ENCODE measurements around the gene FGFBP2.
A peak's percentile ranks its signal among the peaks of the same experiment; 100 is the strongest.
"Not testable (repeated sequence)": the region's sequence is repeated elsewhere in the genome, so short reads cannot be mapped to it uniquely, and the experiment has no call there.

The FGFBP2 gene

DNA sequence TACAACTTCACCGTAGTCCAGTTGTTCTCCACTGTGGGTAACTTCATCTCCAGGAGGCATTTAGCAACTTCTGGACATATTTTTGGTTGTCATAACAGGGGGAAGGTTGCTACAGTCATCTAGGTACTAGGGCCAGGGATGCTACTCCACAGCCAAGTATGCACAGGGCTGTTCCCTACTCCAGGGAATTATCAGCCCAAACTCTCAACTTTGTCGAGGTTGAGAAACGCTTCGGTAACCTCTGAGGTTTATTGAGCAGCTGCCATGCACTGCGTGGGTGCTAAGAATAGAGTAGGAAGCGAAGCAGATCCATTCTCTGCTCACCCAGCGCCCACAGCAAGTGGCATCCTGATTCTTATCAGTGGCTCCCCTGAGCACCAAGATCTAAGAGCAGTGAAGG is 32.7 kb downstream of the FGFBP2 start:
- DNase-seq (ENCODE audit: low read depth, low spot score): no peak

GRCh38 chr4:15929540-15929939 is 33.4 kb downstream of the FGFBP2 start:
- no peak for DNase-seq (ENCODE audit: low read depth, low spot score)

GRCh38 chr4:15928883-15929282 is 34.1 kb downstream of the FGFBP2 start:
- no peak for DNase-seq (ENCODE audit: low read depth, low spot score)

DNA sequence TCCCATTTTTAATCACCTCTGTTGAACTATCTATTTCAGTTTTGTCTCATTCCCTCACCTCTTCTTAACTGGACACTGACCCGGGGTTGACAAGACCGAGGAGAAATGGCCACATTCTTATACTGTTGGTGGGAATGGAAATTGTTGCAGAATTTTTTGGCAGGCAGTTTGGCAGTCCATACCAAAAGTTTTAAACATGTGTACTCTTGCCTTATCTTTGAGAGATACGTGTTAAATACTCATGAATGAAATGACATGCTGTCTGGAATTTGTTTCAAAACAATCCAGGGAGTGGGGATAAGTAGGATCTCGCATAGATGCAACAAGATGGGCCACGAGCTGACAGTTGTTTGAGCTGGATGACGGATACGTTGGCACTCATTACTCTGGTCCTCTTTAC is 36.5 kb downstream of the FGFBP2 start:
- DNase-seq (ENCODE audit: low read depth, low spot score): no peak

DNA sequence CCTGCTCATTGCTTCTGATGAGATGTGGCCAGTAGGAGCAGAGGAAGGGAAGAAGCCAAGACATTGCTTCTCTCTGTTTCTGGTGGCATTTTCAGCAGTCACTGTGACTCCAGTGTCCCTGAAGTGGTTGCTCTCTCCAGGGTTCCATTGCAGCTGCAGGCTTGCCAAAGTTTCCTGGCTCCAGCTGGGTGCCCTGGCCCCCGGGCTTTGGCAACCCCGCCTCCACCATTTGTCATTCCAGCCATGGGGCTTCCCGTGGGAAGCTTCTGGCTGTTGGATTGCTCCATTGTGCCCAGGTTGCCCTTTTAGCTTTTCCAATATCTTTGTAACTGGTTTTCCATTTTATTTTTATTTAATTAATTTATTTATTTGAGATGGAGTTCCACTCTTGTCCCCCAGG is 37.1 kb downstream of the FGFBP2 start:
- no peak for DNase-seq (ENCODE audit: low read depth, low spot score)

DNA sequence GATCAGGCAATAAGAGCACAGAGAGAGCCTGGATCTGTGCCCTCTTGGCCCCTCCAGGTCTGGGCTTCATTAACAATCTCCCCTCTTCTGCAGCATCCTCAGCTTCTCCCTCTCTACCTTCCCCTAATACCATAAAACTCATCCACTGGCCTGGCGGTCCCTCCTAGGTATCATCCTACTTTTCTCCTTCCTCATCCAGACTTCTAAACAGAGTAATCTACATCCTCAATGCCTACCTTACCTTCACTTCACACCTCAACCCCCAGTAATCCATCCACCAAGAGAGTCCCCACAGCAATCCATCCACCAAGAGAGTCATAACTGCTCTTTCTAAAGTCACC is 41.4 kb downstream of the FGFBP2 start:
- DNase-seq (ENCODE audit: low read depth, low spot score): no peak

DNA sequence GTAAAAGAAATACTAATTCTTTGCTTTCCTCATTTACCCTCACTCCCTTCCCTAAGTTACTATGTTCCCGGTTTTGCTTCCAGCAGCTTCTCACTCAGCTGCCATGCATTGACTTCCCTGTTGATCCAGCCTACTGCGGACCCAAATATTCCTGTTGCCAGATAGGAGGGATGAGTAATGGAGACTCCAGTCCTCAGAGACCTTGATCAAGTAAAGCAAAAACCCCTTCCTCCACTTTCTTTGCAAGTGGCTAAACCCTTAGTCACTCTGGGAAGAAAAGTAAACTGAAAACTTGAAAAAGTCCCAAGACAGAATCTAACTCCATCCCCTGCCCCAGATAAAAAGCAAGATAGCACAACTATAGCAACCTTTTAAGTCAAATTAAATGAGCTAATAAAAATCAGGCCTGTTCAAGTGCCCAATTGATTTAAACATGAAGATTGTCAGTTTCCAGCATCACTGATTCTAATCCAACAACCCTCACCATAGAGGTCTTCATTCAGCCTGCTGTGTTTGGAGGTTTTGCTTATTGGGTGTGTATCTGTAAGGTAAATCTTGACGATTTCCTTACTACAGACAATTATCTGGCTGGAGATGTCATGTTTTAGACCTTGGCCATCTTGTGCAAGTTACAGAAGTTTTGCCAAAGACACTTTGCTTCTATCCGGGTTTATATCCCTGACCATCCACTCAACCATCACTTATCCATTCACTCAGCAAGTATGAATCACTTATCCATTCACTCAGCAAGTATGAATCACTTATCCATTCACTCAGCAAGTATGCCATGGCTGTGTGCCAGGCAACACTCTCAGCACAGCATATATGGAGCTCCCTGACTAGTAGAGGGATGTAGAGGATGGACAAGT is 42.0 kb downstream of the FGFBP2 start:
- peak; percentile 75 for DNase-seq (ENCODE audit: low read depth, low spot score)

DNA sequence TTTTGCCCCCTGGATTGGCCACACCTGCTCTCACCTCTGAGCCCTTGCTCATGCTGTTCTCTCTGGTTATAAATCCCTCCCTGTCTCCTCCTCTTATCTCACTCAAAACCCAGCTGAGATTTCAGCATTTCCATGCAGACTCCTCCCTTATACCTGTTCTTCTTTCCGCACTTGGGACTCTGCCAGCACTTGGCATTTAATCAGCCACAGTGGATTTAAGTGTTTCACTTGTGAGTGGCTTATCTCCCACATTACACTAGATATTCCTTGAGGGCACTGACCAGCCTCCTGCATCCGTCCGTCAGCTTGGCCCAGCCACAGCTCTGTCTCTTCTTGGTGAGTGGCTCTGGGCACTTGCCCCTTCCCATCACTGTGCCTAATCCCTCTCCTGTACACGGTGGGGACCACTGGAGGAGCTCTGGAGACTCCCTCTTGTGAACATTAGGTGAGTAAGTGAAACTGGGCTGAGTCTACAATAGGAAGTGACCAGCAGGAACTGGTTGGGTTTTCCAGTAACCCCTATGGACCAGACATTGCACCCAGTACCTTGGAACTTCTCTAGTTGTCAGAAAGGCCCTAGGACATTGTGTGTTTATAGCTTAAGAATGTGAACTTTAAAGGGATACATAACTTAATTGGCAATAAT is 44.4 kb downstream of the FGFBP2 start:
- DNase-seq (ENCODE audit: low read depth, low spot score): no peak

DNA sequence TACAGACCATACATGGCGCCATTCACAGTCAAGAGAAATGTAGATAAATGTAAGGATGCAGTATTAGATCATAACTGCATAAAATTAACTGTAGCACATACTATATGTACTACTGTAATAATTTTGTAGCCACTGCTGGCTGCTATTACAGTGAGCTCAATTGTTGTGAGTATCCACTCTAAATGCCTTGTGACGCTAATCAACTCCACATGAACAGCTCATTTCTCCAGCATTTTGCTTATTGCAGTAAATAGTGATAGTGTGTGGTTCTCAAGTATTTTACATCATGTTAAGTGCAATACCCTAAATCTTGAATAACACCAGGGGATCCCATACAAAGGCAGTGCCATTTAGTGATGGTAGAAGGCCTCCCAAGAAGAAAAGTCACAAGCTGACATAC is 45.7 kb downstream of the FGFBP2 start:
- DNase-seq (ENCODE audit: low read depth, low spot score): no peak

DNA sequence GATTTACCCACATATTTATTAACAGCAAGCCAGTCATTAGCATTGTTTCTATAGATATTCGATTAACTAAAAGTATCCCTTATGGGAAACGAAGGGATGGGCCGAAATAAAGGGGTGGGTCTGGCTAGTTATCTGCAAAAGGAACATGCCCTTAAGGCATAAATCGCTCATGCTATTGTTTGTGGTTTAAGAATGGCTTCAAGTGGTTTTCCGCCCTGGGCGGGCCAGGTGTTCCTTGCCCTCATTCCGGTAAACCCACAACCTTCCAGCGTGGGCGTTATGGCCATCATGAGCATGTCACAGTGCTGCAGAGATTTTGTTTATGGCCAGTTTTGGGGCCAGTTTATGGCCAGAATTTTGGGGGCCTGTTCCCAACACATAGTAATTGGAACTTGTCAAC is 46.6 kb downstream of the FGFBP2 start:
- DNase-seq (ENCODE audit: low read depth, low spot score): not testable (repeated sequence)

DNA sequence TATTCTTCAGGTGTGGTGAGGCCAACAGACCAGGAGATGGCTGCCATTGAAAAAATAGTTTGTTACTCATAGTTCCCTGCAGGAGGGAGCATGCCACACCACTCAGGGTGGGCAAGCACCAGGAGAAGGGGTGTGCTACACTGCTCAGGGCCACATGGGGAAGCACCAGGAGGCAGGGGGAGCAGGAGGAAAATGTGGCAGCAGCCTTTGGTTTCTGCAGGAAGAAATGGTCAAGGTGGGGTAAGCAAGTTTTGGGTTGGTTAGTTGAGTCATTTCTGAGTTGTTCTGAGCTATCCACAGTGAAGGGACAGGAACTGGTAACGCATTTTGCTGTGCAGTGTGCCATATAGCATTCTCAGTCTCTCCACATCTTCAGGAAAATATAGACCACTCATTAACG is 48.2 kb downstream of the FGFBP2 start:
- DNase-seq (ENCODE audit: low read depth, low spot score): no peak

DNA sequence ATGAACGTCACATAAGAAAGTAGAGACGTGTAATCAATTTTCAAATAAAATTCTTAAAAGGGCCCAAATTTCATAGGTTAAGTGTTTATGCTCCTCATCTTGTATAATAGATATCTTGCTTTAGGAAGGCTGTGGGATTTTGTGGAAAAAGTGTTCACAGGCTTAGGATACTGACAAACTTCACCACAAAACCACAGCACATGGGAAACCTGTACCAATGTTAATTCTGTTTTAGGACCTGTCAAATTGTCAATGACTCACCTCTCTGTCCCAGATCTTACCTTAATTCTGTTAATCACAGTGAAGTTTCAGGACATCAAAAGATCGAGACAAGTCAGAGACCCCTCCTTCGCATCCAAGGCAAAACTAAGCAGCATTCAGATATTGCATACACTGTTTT is 48.7 kb downstream of the FGFBP2 start:
- no peak for DNase-seq (ENCODE audit: low read depth, low spot score)

GRCh38 chr4:15913631-15913970 is 49.4 kb downstream of the FGFBP2 start:
- DNase-seq (ENCODE audit: low read depth, low spot score): no peak

DNA sequence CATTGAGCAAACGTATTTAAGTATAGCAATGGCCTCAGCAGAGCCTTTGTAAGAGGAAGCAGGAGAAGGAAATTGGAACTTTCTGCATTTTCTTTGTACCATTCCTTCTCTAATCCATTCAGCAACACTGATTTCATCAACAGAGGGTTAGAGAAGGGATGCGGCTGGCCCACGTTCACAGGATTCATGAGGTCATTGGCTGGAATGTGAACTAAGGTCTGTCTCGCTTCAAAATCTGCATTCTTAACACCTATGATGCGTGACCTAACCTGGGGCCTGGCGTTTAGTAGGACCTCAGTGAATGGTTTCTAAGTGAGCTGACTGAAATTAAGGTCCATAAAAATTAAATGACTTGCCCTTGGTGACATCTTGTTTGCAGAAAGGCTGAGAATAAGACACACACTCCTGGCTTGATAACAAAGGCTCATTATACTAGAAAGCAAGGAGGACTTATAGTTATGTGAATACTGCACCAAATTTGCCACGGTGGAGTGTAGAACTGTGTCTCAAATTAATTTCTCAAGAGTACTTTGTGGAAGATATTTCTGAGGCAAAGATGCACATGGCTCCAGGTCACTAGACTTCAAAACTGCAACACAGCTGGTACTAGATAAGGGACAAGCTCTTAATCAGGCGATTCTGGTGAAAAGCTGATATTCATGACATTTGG is 49.9 kb downstream of the FGFBP2 start:
- no peak for DNase-seq (ENCODE audit: low read depth, low spot score)

DNA sequence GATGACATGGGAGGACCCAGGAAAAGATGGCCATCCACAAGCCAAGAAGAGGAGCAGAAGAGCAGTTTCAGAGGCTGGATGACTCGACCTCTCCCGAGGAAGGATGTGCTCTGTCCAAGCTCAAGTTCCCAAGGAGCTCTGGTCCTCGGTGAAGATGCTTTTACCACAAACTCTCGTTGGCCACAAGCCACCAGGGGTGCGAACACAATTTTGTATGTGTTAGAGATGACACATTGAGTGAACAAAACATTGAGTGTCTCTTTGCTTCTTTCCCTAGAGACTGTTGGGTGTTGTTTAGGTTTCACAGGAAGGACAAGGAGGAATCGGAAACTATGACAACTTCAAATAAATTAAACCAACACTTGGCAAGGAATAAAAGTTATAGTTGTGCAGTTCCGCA is 50.7 kb downstream of the FGFBP2 start:
- DNase-seq (ENCODE audit: low read depth, low spot score): no peak
